ENCODE data around the gene MTG1. TPM values are rescaled to one million over a fixed set of nuclear protein-coding genes. Genes with fewer than 3 reads are reported as not detected.

The MTG1 gene
- total and polyA plus RNA-seq, 2 experiments from 2014 or later: 45.7 to 68.6 TPM

DNA sequence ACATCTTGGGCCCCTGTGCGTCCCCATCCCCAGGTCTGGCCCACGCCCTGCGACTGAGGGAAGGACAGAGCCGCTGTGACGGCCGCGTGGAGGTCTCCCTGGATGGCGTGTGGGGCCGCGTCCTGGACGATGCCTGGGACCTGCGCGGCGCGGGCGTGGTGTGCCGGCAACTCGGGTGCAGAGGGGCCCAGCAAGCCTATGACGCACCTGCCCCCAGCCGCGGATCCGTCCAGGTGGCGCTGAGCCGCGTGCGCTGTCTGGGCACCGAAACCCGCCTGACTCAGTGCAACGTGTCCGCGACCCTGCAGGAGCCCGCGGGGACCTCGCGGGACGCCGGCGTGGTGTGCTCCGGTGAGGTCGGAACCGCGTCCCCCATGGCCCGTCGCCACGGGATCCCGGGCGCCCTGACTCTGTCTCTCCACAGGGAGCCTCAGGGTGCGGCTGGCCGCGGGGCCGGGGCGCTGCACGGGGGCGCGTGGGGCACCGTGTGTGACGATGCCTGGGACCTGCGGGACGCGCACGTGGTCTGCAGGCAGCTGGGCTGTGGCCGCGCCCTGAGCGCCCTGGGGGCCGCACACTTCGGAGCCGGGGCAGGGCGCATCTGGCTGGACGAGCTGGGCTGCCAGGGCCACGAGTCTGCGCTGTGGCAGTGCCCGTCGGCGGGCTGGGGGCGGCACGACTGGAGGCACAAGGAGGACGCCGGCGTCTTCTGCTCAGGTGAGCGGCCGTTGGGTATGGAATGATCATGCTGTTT lies 65.7 kb downstream of the MTG1 start:
- TF ChIP-seq, protein P1, sequence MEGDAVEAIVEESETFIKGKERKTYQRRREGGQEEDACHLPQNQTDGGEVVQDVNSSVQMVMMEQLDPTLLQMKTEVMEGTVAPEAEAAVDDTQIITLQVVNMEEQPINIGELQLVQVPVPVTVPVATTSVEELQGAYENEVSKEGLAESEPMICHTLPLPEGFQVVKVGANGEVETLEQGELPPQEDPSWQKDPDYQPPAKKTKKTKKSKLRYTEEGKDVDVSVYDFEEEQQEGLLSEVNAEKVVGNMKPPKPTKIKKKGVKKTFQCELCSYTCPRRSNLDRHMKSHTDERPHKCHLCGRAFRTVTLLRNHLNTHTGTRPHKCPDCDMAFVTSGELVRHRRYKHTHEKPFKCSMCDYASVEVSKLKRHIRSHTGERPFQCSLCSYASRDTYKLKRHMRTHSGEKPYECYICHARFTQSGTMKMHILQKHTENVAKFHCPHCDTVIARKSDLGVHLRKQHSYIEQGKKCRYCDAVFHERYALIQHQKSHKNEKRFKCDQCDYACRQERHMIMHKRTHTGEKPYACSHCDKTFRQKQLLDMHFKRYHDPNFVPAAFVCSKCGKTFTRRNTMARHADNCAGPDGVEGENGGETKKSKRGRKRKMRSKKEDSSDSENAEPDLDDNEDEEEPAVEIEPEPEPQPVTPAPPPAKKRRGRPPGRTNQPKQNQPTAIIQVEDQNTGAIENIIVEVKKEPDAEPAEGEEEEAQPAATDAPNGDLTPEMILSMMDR (conservative IDR thresholded peaks at IDR 0.05; ENCODE audit: low read depth in 2 of 2): no peak
- TF ChIP-seq STAT1 (IDR thresholded peaks at IDR 0.05; ENCODE audit: unreplicated experiment) (no peak), ZNF331 (CRISPR knock-in tag; IDR thresholded peaks at IDR 0.05; ENCODE audit: low read depth) (no peak), ZNF114 (CRISPR knock-in tag; IDR thresholded peaks at IDR 0.05) (no peak), CREB1 (CRISPR knock-in tag; IDR thresholded peaks at IDR 0.05; ENCODE audit: low read depth) (no peak), EZH2phosphoT487 (IDR thresholded peaks at IDR 0.05; ENCODE audit: unreplicated experiment) (no peak), ETS1 (IDR thresholded peaks at IDR 0.05) (no peak), POLR2AphosphoS5 (IDR thresholded peaks at IDR 0.05; ENCODE audit: low read depth) (no peak), REST (IDR thresholded peaks at IDR 0.05; ENCODE audit: unreplicated experiment) (no peak), EZH2 (IDR thresholded peaks at IDR 0.05; ENCODE audit: low read depth, unreplicated experiment) (no peak), NANOG (IDR thresholded peaks at IDR 0.05; ENCODE audit: borderline replicate concordance) (no peak), JUNB (IDR thresholded peaks at IDR 0.05; ENCODE audit: unreplicated experiment) (no peak), ZNF462 (CRISPR knock-in tag; IDR thresholded peaks at IDR 0.05) (no peak)
- Histone ChIP-seq H3K79me2 (replicated peaks; ENCODE audit: insufficient read depth) (no peaks in the 10 kb centered on the region), H3F3A (replicated peaks; ENCODE audit: low read depth) (no peaks in the 10 kb centered on the region), H3K4me3 (no peak overlapping the region), H3K9me2 (ENCODE audit: insufficient read depth) (no peaks in the 10 kb centered on the region), H3K4me2 (no peak overlapping the region), H4K20me1 (replicated peaks; ENCODE audit: insufficient read depth) (no peaks in the 10 kb centered on the region), H3K27ac (ENCODE audit: low read depth) (no peak overlapping the region), H3K27me3 (ENCODE audit: insufficient read depth) (peaks cover 13% of the 10 kb centered on the region; the same call in 1 of the 2 replicates), H3K4me1 (ENCODE audit: insufficient read depth) (no peaks in the 10 kb centered on the region), H2AFZ (no peak overlapping the region), H3K36me3 (ENCODE audit: insufficient read depth) (no peaks in the 10 kb centered on the region)
- Mint-ChIP-seq H3K36me3 (ENCODE audit: low read depth) (peaks cover 9% of the 10 kb centered on the region; the same call in 1 of the 3 replicates), H3K4me1 (no peaks in the 10 kb centered on the region), H3K9me3 (peaks cover 56% of the 10 kb centered on the region), H3K4me3 (no peak overlapping the region), H3K27me3 (ENCODE audit: insufficient read depth, low read depth, poor library complexity) (peaks cover 30% of the 10 kb centered on the region), H3K27ac (no peak overlapping the region)
- DNase-seq (ENCODE audit: low spot score): peak; percentile 15
- ATAC-seq: peak; percentile 55
